HG03342 (cell line): ENCODE measurements around the gene SERPINH1.
"Not testable (repeated sequence)": the region's sequence is repeated elsewhere in the genome, so short reads cannot be mapped to it uniquely, and the experiment has no call there.

Experiments used
- ATAC-seq: cut with Tn5 transposase; IDR thresholded peaks from one replicate; pipeline ENCODE4 v1.9.1; 2021; ENCODE audit warnings: mild to moderate bottlenecking, moderate library complexity; ENCODE audit not compliant: unreplicated experiment

Gene SERPINH1

DNA sequence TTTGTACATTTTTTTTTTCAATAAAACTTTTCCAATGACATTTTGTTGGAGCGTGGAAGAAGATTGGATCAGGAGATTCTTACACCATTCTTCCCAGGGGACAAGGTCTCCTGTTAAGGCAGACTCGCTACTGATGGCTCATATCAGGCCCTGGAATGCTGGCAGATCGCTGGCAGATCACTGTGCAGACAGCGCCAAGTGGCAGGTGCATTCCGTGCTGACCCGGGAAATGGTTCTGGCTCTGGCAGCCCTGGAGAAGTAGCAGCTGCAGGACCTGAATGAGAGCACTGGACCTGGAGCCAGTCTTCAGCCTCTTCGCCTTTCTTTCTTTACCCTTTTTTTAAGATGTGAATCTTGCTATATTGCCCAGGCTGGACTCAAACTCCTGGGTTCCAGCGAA, 10.7 kb downstream of the SERPINH1 start:
- ATAC-seq: no peak

DNA sequence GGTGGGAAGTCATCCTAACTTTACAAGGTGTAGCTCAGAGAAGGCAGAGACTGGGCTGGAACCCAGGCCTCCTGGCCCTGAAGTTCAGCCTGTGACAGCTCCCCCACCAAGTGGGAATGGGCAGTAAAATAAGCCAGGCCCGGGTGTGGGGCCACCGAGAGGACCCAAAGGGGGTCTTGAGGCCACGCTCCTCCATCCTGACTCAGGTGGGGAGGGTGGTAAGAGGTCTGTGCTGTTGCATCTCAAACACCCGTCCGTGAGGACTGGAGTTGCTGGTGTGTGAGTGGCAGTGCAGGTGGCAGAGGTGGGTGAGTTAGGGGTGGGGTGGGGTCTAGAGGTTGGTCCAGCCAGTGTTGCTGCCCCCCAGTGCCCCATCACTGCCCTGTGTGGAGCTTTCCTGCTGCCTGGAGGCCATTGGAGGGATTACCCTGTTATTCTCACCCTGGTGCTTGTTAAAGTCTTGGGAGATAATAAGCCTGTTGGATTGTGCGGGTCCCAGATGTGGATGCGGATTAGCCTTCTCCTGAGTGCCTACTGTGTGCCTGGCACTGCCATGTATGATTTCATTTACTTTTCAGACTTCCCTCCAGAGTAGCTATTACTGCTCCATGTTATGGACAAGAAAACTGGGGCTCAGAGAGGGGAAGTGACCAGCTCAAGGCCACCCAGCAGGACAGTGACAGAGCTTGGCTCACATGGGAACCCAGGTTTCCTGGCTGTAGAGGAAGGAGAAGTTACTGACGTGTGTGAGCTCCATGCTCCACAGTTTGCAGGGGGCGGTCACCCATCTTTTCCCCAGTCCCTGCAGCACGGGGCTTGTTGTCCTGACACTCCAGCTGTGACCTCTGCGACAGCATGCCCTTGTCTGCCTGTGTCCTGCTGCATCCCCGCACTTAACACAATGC, 12.9 kb downstream of the SERPINH1 start:
- ATAC-seq: no peak

DNA sequence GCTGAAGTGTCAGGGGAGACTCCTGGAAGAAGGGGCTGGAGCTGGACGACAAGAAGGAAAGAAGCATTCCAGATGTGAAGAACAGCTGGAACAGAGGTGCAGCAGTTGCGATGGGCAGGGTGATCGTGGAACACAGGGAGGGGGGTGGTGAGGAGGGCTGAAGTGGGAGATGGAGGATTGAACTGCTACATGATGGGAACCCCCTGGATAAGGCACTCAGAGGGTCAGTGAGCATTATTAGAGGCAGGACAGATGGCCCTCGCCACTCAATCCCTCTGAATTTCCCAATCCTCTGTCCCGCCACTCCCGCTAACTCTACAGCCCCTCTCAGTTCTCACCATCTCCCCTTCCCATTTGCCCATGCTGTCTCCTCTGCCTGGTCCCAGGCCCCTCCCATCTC, 14.0 kb downstream of the SERPINH1 start:
- no peak for ATAC-seq

GRCh38 chr11:75576499-75576918, 14.5 kb downstream of the SERPINH1 start:
- ATAC-seq: peak; percentile 59

- no peak for ATAC-seq
Measured at GRCh38 chr11:75577207-75577606, 15.2 kb downstream of the SERPINH1 start.

- ATAC-seq: no peak
Measured at GRCh38 chr11:75578977-75579376, 16.9 kb downstream of the SERPINH1 start.

DNA sequence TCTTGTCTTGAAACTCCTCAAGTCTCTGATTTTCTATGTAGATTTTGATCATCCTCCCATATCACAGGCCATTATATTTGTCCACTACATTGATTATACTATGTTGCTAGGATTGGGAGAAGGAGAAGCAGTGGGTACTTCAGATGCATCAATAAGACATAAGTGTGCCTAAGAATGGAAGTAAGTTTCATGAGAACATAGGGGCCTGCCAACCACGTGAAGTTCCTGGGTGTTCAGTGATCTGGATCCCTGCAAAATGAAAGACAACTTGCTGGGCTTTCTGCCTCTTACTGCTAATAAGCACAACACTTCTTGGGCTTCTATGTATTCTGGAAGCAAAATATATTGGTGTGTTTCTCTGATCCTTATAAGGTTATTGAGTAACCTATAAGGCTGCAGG, 17.8 kb downstream of the SERPINH1 start:
- no peak for ATAC-seq

GRCh38 chr11:75582506-75582894, 20.4 kb downstream of the SERPINH1 start:
- no peak for ATAC-seq

GRCh38 chr11:75582895-75583717, 21.1 kb downstream of the SERPINH1 start:
- ATAC-seq: peak; percentile 72

- ATAC-seq: no peak
Measured at GRCh38 chr11:75583718-75584658, 21.9 kb downstream of the SERPINH1 start.

DNA sequence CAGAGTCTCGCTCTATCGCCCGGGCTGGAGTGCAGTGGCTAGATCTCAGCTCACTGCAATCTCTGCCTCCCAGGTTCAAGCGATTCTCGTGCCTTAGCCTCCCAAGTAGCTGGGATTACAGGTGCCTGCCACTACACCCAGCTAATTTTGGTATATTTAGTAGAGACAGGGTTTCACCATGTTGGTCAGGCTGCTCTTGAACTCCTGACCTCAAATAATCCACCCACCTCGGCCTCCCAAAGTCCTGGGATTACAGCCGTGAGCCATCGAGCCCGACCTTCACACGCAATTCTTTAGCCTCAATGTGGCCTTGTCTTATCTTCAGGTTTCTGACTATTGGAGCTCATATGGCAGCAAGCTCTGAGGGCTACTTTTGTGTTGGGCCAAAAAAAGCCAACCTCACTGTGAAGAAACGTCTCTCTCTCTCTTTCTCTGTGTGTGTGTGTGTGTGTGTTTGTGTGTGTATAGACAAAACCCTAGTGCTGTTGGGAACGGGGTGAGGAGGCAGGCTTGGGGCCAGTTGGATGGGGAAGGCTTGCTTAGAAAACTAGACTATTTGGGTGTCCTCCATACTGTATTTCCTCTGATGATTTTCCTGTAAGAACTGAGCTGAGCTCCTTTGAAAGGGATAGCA, 22.7 kb downstream of the SERPINH1 start:
- ATAC-seq: not testable (repeated sequence)

GRCh38 chr11:75585293-75585670, 23.2 kb downstream of the SERPINH1 start:
- no peak for ATAC-seq

DNA sequence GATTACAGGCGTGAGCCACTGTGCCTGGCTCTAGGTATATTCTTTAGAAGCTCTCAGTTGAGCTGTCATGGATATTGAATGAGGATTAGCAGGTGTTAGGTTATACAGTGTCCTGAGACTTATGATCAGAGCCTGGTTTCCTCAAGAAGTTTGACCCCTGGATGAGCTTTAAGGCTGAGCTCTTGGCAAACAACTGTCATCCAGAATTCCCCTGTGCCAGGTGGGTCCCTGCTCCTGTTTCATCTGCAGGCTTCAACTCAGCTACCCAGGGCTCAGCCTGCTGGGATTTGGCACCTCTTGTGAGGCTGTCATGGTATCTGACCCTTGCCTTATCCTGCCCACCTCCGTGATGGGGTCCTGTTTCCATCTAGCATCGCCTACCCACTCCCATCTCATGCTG, 24.3 kb downstream of the SERPINH1 start:
- no peak for ATAC-seq

- ATAC-seq: no peak
Measured at GRCh38 chr11:75588051-75588481, 26.0 kb downstream of the SERPINH1 start.

- no peak for ATAC-seq
Measured at GRCh38 chr11:75589051-75589450, 27.0 kb downstream of the SERPINH1 start.

GRCh38 chr11:75589933-75590332, 27.9 kb downstream of the SERPINH1 start:
- no peak for ATAC-seq

DNA sequence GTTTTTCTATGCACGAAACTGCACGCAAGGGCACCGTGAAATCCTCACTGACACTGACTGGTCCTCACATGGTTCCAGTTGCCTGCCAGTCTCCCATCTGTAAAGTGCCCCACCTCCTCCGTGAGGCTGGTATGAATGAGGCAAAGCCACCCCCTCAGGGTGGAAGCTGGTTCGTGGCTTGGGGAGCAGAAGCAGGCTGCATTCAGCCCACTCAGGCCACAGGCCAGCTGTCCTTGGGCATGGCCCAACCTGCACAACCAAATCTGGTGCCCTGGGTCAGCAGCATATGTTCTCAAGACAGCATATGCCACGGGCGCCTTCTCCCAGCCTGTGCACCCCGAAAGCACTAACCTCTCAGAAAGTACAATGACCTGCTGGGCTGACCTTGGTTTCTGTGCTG, 29.3 kb downstream of the SERPINH1 start:
- no peak for ATAC-seq

GRCh38 chr11:75591966-75592365, 29.9 kb downstream of the SERPINH1 start:
- no peak for ATAC-seq

DNA sequence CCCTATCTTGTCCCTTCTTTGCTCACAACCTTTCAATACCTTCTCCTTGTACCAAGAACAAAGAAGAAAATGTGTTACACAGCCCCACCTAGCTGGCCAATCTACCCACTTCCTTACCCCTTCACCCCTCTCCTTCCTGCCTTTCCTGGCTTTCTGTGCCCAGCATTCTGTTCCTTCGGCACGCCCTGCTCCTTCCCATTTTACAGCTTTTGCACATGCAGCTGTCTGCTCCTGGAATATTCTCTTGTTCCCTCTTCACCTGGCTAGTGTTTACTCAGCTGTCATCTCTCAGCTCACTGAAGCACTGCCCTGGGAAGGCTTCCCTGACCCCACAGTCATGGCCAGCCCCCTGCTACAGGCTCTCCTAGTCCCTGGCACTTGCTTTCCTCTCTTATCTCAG, 30.7 kb downstream of the SERPINH1 start:
- no peak for ATAC-seq

GRCh38 chr11:75593286-75593915, 31.3 kb downstream of the SERPINH1 start:
- no peak for ATAC-seq
